ENCODE results near the gene NYNRIN. TPM values are rescaled to one million over a fixed set of nuclear protein-coding genes. Genes with fewer than 3 reads are reported as not detected.

NYNRIN gene
- total and polyA plus RNA-seq, 2 donors (not counting 3 experiments of a cell fraction or from before 2014, with no cell fraction given) = 37.2 to 42.8 TPM

- peak within 1 kb of the TSS; percentile 51 for H2AFZ ChIP-seq (ENCODE audit: low read depth, low read length)
- H3K9me1 ChIP-seq (replicated peaks; ENCODE audit: control insufficient read depth, extremely low read depth, insufficient read depth, low read length) = no peaks in the 10 kb centered on the region
- H3K79me2 ChIP-seq (ENCODE audit: control insufficient read depth, insufficient read depth, low read length) = peaks cover 2% of the 10 kb centered on the region
- dilution Hi-C loops (cut with MboI; ENCODE audit: extremely low pct_ligation_motif_present, low sequenced_read_pairs) = no loop called here
- no peaks in the 10 kb centered on the region for H4K20me1 ChIP-seq (replicated peaks; ENCODE audit: control insufficient read depth, extremely low read depth, insufficient read depth, low read length)
- ChIA-PET CTCF (interaction anchor here (1.1 to 2.2 kb wide), 6 partner anchors 11 to 146 kb away, joined by 3 to 31 read pairs (median 8); no protein-coding TSS in a partner anchor), POLR2A (interaction anchor here (0.5 to 1.5 kb wide), 4 partner anchors 10 to 354 kb away, joined by 3 to 5 read pairs (median 4); partner anchors contain the start of genes CBLN3 and KHNYN)
- H3K36me3 ChIP-seq (ENCODE audit: control insufficient read depth in 2 of 2, extremely low read depth in 1 of 2, insufficient read depth in 2 of 2, low read length in 2 of 2) = peaks cover 7 to 19% of the 10 kb centered on the region in 2 experiments
- no TSS peak for BruUV-seq (replicated peaks)
- peaks cover 25% of the 10 kb centered on the region for H3K4me1 ChIP-seq (ENCODE audit: control insufficient read depth, extremely low read depth, insufficient read depth, low read length)
- peak within 1 kb of the TSS; percentile 97 for H3K9ac ChIP-seq (replicated peaks; ENCODE audit: extremely low read depth, insufficient read depth, low read length)
- peak within 1 kb of the TSS; percentile 94 for H3K4me2 ChIP-seq (ENCODE audit: insufficient read depth, low read length)
- TF ChIP-seq JUN (IDR thresholded peaks at IDR 0.05; ENCODE audit: borderline replicate concordance, insufficient read depth, insufficient read length, low read depth) (no peak), FOS (IDR thresholded peaks at IDR 0.05; ENCODE audit: borderline replicate concordance, insufficient read depth, low read length) (no peak), POLR2AphosphoS5 (IDR thresholded peaks at IDR 0.05; ENCODE audit: insufficient read depth, low read depth, low read length) (peak; percentile 43), POLR2A (IDR thresholded peaks at IDR 0.05; ENCODE audit: low read depth, low read length) (peak; percentile 74), MAX (IDR thresholded peaks at IDR 0.05; ENCODE audit: insufficient read depth, insufficient read length) (peak; percentile 76)
- H3K27ac ChIP-seq (ENCODE audit: insufficient read depth, low read depth, low read length) = peak within 1 kb of the TSS; percentile 98
- H3K27me3 ChIP-seq (ENCODE audit: control insufficient read depth in 2 of 2, insufficient read depth in 2 of 2, low read length in 2 of 2) = no peaks in the 10 kb centered on the region
- H3K9me3 ChIP-seq (replicated peaks; ENCODE audit: control insufficient read depth, insufficient read depth, low read length) = no peaks in the 10 kb centered on the region
- DNase-seq (ENCODE audit: low read depth, low spot score) (peak; percentile 99), FAIRE-seq (peak; percentile 97)
- intact Hi-C loops (cut with micrococcal nuclease) = loop anchor here (10.0 kb wide), 1 partner anchor 952 kb away; no protein-coding TSS in a partner anchor
- peak within 1 kb of the TSS; percentile 74 to 88 (median 76) for H3K4me3 ChIP-seq (replicated peaks in 1 of 3; ENCODE audit: insufficient read depth in 1 of 3, low read depth in 1 of 3, low read length in 3 of 3)
Observed at GRCh38 chr14:24442240-24443052, 43.6 kb downstream of the NYNRIN start, which contains the start of gene SDR39U1. Gene SDR39U1, minus strand, starts transcription at chr14:24442776. Its CDS starts 7 bp downstream, at chr14:24442769.

All from endothelial cell of umbilical vein (primary cell).